NCI-H2081 treated with DMSO at 0.1 percent for 48 hours (cell line): ENCODE results near the gene TTC28.

Source experiments
- DNase-seq: peaks from one replicate; lab custom pipeline; 2025; lab: John Stamatoyannopoulos, UW

TTC28 gene

GRCh38 chr22:28021998-28022660 is 657.5 kb downstream of the TTC28 start:
- no peak for DNase-seq

DNA sequence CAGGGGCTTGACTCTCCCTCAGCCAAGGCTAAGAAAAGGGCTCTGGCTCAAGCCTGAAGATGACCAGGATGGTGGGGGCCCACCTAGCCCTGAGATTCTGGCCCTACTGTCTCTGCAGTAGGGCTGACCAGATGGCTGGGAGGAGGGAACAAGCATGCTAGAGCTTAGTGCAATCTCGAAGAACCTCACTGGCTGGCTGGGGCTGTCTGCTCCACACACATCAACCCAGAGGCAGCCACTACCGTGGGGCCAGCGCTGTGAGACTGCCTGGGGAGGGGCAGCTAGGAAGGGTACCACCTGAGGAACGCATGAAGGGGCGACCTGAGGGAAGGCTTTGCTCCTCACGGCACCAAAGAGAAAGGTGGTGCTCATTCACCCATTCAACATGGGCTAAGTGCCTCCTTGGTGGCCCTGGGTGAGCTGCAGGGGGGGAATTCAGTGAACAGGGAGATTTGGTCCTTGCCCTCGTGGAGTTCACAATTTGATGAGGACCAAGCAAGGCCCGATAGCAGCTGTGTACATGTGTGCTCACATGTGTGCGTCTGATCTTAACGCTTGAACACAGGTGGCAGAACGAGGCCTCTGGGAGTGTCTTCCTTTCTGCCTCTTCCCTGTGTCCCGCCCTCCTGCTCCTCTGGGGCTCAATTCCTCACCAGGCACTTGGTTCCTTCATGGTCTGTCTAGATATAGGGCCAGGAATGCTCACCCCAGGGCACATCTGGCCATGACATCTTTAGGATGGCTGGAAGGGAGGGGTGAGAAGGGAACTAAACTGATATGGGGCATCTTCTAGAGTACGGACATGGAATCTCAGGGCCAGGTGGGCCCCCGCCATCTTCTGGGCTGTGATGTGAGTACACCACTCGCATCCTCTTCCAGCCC is 658.3 kb downstream of the TTC28 start:
- DNase-seq: no peak

- DNase-seq: no peak
Observed at GRCh38 chr22:28019881-28020861, 659.5 kb downstream of the TTC28 start.

DNA sequence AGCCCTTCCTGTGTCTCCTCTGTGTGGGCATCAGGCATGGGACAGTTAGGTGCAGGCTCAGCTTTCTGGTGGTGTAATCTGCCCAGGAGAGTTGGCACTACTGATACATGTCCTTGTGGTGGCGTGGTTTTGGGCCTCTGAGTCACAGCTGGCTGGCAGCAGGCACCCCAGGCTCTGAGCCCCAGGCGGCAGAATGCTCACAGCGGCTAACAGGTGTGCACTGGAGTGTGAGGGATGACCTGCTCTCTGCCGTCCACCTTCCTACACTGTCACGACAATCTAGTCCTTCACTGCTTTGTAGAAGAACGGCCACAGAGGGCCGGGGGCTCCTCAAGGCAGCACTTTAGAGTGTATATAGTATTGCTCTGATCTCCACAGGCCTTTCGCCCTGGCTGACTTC is 660.3 kb downstream of the TTC28 start:
- DNase-seq: no peak

DNA sequence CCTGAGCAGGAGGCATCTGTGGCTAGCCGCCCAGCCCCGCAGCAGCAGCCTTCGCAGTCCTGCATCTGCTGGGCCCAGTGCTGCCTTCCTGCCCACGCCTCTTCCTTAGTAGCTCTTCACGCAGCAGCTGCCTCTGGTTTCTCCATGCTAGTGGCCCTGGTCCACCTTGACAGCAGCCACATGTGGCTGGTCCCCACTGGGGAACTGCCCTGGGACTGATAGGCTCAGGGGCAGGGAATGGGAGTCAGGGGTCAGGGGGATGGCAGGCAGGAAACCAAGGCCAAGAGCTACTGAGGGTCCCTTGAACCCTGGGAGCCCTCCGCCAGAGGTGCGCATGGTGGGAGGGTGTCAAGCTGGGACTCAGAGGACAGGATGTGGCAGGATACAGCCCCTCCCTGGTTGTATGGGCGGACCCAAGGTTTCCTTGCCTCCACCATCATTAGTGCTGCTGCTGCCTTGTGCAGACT is 661.1 kb downstream of the TTC28 start:
- DNase-seq: no peak

- DNase-seq: no peak
Observed at GRCh38 chr22:28017859-28018258, 661.8 kb downstream of the TTC28 start.

- no peak for DNase-seq
Observed at GRCh38 chr22:28017558-28017820, 662.2 kb downstream of the TTC28 start.

DNA sequence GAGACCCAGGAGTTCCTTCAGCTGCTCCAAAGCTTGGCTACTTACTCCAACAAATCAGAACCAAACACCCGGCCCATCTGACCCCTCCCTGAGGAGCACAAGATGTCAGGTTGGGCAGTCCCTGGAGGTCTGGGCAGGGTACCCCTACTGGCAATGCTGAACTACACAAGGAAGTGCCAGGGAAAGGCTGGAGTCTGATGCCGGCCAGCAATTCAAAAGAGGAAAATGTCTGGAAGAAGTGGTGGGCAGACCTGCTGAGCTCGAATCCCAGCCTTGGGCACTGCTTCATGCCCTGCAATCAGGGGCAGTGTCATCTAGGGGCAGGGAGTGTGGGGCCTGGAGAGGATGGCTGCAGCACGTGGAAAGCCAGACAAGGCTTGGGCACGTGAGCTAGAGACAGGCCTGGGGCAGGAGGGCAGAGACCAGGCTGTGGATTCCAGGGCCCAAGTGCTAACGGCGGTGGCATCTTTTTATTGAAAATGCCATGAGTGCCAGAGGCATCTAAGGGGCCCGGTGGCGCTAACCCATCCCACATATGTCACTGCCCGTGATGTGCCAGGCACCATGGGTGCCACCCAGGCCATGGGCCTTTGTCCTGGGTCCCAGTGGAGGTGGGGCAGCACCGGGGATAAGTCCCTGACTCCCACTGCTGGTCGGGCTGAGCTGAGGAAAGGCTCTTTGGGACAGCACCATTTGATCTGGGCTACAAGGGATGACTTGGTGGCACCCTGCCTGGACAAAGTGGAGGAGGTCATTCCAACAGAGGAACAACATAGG is 662.7 kb downstream of the TTC28 start:
- DNase-seq: no peak

- no peak for DNase-seq
Observed at GRCh38 chr22:28015676-28016601, 663.7 kb downstream of the TTC28 start.

DNA sequence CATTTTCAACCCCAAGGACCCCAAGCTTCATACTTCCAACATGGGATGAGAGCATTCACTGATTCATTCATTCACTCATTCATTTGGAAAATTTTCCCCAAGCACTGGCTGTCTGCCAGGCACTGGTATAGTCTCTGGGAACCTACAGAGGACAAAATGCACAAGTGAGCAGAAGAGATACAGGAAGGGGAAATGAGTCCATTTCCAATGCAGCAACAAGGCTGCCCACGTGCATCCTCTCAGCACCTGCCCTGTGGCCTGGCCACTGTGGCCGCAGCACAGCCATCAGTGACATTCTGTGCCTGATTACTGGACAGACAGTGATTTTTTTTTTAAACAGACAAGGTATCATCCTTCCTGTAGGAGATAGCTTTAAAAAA is 664.6 kb downstream of the TTC28 start:
- no peak for DNase-seq

DNA sequence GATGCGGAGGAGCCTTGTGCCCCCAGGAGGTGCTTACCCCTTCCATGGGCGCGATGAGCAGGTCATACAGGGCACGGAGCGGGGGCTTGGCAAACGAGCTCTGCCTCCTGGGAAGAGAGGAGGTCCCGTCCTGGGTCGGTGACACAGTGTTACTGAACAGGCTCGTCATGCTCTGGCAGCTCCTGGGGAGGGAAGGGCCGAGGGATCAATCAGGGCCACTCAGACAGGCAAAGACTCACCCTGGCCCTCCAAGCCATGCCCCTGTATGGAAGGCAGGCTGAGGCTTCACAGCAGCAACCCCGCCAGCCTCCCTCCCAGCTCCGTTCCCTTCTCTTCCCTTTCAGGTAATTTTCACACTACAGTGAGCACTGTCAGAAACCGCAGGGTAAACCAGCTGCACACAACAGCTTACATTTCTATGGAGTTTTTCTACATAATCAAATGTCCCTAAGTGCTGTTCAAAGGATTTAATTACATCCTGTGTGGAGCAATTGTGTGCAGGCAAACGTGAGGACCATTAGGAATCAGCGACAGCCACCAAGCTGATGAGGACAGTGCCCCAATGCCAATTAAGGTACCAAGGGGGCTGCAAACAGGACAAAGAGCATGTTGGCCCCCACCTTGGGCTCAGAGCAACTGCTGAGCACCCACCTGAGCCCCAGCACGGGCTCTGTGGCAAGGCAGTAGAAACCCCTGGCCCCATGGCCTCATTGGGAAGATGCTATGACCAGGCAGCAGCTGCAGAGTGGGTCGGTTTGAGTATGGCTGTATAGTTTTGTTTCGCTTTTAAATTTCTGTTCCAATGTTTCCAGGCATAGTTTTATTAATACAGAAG is 665.2 kb downstream of the TTC28 start:
- DNase-seq: peak; percentile 42

- DNase-seq: no peak
Observed at GRCh38 chr22:28013611-28014010, 666.0 kb downstream of the TTC28 start.

GRCh38 chr22:28012832-28013460 is 666.7 kb downstream of the TTC28 start:
- DNase-seq: no peak

DNA sequence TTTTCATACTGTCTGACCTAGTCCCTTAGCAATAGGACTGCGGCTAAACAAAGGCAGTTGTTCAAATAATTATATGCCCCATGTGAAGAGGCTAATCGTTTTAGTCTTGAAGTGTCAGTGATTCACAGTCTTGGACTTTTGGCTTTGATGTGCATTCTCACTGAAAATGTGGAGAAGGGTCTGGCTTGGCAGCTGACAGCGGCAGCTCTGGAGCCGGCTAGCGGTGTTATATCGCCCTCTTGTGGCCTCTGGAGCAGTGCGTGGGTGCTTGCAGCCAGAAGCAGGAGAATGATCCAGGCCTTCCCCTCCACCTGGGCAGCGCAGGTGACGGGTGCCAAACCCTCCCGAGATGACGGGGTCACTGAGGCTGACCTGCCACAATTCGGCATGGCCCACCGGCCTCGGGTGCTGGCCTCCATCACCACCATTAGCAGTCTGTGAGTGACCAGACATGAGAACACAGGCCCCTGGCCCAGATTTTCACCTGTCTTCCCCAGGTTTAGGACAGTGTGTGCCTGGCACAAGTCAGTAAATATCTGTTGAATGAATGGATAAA is 670.3 kb downstream of the TTC28 start:
- no peak for DNase-seq

DNA sequence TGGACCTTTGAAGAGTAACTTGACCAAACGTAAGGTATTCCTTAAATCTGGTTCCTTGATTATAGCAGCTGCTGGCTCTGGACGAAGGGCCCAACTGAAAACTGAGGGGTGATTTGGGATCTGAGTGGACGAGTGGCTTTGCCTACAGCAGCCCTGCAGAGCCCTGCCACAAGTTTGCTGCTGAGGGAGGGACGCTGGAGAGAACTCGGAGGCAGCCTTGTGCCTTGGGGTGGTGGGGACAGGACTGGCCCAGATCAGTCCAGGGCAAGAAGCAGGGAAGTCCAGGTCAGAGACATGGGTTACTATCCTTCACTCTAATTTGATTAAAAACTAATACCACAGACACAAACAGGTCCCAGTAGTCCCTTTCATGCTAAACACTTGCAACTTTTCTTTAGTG is 671.0 kb downstream of the TTC28 start:
- no peak for DNase-seq

DNA sequence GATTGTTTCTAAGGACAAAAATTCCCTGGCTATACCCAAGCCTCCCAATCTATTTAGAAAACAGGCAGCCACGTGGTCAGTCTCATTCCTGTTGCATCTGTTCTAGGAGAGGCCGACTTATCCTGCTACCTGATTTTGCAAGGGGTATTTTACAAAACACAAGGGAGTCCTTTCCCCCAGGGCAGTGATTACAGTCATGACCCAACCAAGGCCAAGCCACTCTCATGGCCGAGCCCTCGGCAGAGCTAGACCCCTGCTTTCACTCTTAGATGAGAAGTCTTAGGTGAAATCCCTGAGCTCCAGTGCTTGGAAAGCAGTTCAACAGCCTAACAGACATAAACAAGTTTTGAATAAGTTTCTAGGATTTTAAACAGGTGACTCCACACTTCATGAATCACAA is 671.6 kb downstream of the TTC28 start:
- no peak for DNase-seq

- DNase-seq: no peak
Observed at GRCh38 chr22:28006271-28006670, 673.4 kb downstream of the TTC28 start.

DNA sequence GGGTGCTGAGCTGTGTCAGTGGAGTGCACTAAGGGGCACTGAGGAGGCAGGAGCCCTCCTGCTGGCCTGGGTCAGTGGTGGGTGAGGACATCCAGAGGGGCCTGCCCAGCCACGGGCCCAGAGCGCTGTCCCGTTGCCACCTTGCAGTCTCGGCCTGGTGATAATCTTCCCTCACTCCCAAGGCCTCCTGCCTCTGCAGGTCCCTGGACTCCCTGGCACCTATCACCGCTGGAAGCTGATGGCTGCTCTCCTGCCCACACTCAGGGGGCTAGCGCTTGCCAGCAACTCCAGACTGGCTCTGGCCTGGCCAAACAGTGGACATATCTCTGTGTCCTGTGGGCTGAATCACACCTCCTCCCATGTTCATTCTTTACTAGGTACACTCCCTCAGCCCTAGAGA is 674.1 kb downstream of the TTC28 start:
- no peak for DNase-seq

DNA sequence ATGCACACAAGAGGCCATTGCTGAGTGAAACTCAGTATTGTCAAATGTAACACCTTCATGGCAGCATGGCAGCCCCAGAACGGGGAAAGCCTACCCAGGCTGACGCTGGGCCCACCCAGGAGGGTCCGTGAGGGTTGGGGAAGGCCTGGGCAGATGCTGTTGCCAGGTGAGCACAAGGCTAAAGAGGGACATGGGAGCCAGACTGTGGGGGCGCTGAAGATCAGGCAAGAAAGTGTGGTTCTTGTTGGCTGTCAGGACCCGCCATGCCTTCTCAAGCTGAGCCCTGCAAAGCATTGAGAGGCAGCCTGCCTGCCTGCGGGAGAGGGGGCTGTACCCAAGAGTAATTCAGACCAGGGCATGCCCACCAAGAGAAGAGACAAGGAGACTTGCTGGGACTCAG is 675.6 kb downstream of the TTC28 start:
- DNase-seq: no peak
